Neural progenitor cell (in vitro differentiated cells): Measurements from ENCODE around the gene JADE2.

Experiments used
- CTCF ChIP-seq: fragments of 200-600 bp; sonication (generic); IDR thresholded peaks from 2 replicates; pipeline ENCODE4 v1.5.1; 2017; ENCODE audit warnings: antibody characterized with exemption, mild to moderate bottlenecking
- EZH2phosphoT487 ChIP-seq: fragments of 200-600 bp; sonication (generic); IDR thresholded peaks from 2 replicates; pipeline ENCODE4 v1.6.1; 2017; ENCODE audit warnings: antibody characterized with exemption

- TF ChIP-seq CTCF (no peak), EZH2phosphoT487 (no peak)
Measured at GRCh38 chr5:134595458-134595838, 70.0 kb downstream of the JADE2 start.
